Panc1 (cell line): Measurements from ENCODE around the gene FSTL4. TPM values are rescaled to one million over a fixed set of nuclear protein-coding genes. Genes with fewer than 3 reads are reported as not detected.

ENCODE experiments used
- ATAC-seq: fragments of 200-7000 bp; cut with Tn5 transposase; 2 replicates; pipeline ENCODE4 v1.9.1; 2020; ENCODE audit warnings: mild to moderate bottlenecking, moderate library complexity
- BruUV-seq: library from RNA; stranded (reverse); fragments of 400-500 nt; replicated peaks from 2 replicates; lab custom pipeline; 2021; lab: Mats Ljungman, UMichigan
- CTCF ChIA-PET: fragments of 300-600 bp; sonication (Branson Sonifier 250); formaldehyde crosslinking; loops from one replicate; lab custom pipeline; 2022; ENCODE audit warnings: antibody characterized with exemption; lab: Charles Lee
- POLR2A ChIA-PET: fragments of 300-600 bp; sonication (Branson Sonifier 250); formaldehyde crosslinking; loops from one replicate; lab custom pipeline; 2022; ENCODE audit warnings: antibody characterized with exemption; lab: Charles Lee
- DNase-seq: peaks from one replicate; pipeline ENCODE4 v3.0.0-alpha.2; 2010; ENCODE audit warnings: low read depth, low spot score
- H3K27ac ChIP-seq: 2 replicates; pipeline ENCODE4 v1.5.1; 2011; ENCODE audit warnings: mild to moderate bottlenecking, low read length, inconsistent platforms
- H3K27me3 ChIP-seq: fragments of 200-500 bp; sonication (Bioruptor generic); 2 replicates; pipeline ENCODE4 v1.6.0; 2014; ENCODE audit warnings: low read length, inconsistent platforms; ENCODE audit not compliant: control insufficient read depth, insufficient read depth
- H3K36me3 ChIP-seq: fragments of 200-500 bp; sonication (Bioruptor generic); 2 replicates; pipeline ENCODE4 v1.5.1; 2014; ENCODE audit warnings: inconsistent platforms, mild to moderate bottlenecking, low read length, moderate library complexity; ENCODE audit not compliant: control insufficient read depth, insufficient read depth
- H3K4me1 ChIP-seq: 2 replicates; pipeline ENCODE4 v1.5.1; 2011; ENCODE audit warnings: inconsistent platforms, mild to moderate bottlenecking, low read length, moderate library complexity; ENCODE audit not compliant: control insufficient read depth, insufficient read depth
- H3K4me3 ChIP-seq, 2 experiments: 2 replicates each; pipeline ENCODE4 v1.5.1; 2011 to 2012; ENCODE audit warnings: low read depth in 2 of 2, low read length in 2 of 2, mild to moderate bottlenecking in 2 of 2, inconsistent platforms in 1 of 2, moderate library complexity in 1 of 2
- H3K9me3 ChIP-seq: fragments of 200-500 bp; sonication (Bioruptor generic); 2 replicates; pipeline ENCODE4 v1.5.1; 2014; ENCODE audit warnings: low read depth, mild to moderate bottlenecking, inconsistent platforms, low read length, moderate library complexity; ENCODE audit not compliant: control insufficient read depth, insufficient read depth
- CTCF ChIP-seq: fragments of 450-650 bp; IDR thresholded peaks from 2 replicates; pipeline ENCODE4 v1.5.1; 2017; ENCODE audit warnings: mild to moderate bottlenecking
- POLR2AphosphoS5 ChIP-seq: IDR thresholded peaks from 2 replicates; pipeline ENCODE4 v1.6.1; 2012; ENCODE audit warnings: mild to moderate bottlenecking, low read depth, low read length, moderate library complexity
- SIN3A ChIP-seq: IDR thresholded peaks from 2 replicates; pipeline ENCODE4 v1.6.1; 2012; ENCODE audit warnings: low read depth, mild to moderate bottlenecking, low read length, moderate library complexity, borderline replicate concordance; ENCODE audit not compliant: insufficient read depth
- TCF7L2 ChIP-seq: IDR thresholded peaks from 2 replicates; pipeline ENCODE4 v1.6.1; 2011; ENCODE audit warnings: mild to moderate bottlenecking, low read depth, low read length, inconsistent platforms
- in situ Hi-C: cut with HindIII; loops from 2 replicates; pipeline ENCODE4 v1.10.0; 2016; ENCODE audit warnings: low sequenced_read_pairs, low pct_unique_long_range_greater_than_20kb
- intact Hi-C: fragments of 100-400 bp; cut with micrococcal nuclease; formaldehyde crosslinking; loops from one replicate; pipeline ENCODE4 v1.10.0; 2022; ENCODE audit not compliant: unreplicated experiment
- total RNA-seq: library from RNA; stranded (reverse); gene quantifications from one replicate; pipeline ENCODE4 v1.2.1, GENCODE V29; 2021; ENCODE audit not compliant: unreplicated experiment
- TF ChIP-seq, protein P1 (sequence below), 2 experiments: IDR thresholded peaks; 2 replicates each; pipeline ENCODE4 v1.6.1; 2011 to 2012; ENCODE audit warnings: low read depth in 2 of 2, control low read depth in 1 of 2, low read length in 1 of 2, mild to moderate bottlenecking in 1 of 2, moderate library complexity in 1 of 2; ENCODE audit not compliant: insufficient read depth in 1 of 2

Gene FSTL4
- total RNA-seq, 1 experiment from 2014 or later = 0.18 TPM

DNA sequence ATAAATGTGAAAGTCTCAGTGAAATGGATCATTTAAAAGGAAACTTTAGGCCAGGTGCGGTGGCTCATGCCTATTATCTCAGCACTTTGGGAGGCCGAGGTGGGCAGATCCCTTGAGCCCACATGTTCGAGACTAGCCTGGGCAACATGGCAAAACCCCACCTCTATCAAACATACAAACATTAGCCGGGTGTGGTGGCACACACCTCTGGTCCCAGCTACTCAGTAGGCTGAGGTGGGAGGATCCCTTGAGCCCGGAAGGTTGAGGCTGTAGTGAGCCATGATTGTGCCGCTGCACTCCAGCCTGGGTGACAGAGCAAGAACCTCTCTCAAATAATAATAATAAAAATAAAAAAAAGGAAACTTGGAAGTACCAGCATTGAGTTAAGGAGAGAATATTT, 384.4 kb downstream of the FSTL4 start:
- TF ChIP-seq POLR2AphosphoS5 (no peak), TCF7L2 (no peak), CTCF (no peak), SIN3A (no peak)
- TF ChIP-seq, protein P1, sequence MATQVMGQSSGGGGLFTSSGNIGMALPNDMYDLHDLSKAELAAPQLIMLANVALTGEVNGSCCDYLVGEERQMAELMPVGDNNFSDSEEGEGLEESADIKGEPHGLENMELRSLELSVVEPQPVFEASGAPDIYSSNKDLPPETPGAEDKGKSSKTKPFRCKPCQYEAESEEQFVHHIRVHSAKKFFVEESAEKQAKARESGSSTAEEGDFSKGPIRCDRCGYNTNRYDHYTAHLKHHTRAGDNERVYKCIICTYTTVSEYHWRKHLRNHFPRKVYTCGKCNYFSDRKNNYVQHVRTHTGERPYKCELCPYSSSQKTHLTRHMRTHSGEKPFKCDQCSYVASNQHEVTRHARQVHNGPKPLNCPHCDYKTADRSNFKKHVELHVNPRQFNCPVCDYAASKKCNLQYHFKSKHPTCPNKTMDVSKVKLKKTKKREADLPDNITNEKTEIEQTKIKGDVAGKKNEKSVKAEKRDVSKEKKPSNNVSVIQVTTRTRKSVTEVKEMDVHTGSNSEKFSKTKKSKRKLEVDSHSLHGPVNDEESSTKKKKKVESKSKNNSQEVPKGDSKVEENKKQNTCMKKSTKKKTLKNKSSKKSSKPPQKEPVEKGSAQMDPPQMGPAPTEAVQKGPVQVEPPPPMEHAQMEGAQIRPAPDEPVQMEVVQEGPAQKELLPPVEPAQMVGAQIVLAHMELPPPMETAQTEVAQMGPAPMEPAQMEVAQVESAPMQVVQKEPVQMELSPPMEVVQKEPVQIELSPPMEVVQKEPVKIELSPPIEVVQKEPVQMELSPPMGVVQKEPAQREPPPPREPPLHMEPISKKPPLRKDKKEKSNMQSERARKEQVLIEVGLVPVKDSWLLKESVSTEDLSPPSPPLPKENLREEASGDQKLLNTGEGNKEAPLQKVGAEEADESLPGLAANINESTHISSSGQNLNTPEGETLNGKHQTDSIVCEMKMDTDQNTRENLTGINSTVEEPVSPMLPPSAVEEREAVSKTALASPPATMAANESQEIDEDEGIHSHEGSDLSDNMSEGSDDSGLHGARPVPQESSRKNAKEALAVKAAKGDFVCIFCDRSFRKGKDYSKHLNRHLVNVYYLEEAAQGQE (IDR thresholded peaks at IDR 0.05; ENCODE audit: insufficient read depth in 1 of 2, low read depth in 2 of 2, low read length in 1 of 2) = no peak
- no TSS peak for BruUV-seq
- ChIA-PET CTCF (no interaction called here), POLR2A (no interaction called here)
- in situ Hi-C loops (no loop called here), intact Hi-C loops (no loop called here)
- Histone ChIP-seq H3K9me3 (no peaks in the 10 kb centered on the region), H3K4me3 (no peak overlapping the region), H3K27ac (no peak overlapping the region), H3K4me1 (no peaks in the 10 kb centered on the region), H3K27me3 (no peaks in the 10 kb centered on the region), H3K36me3 (no peaks in the 10 kb centered on the region)
- DNase-seq = no peak
- no peak for ATAC-seq

- DNase-seq (no peak), ATAC-seq (no peak)
- intact Hi-C loops (no loop called here), in situ Hi-C loops (no loop called here)
- POLR2A ChIA-PET = interaction anchor here (0.6 to 0.7 kb wide), 2 partner anchors 59 to 202 kb away, joined by 3 read pairs; no protein-coding TSS in a partner anchor
- Histone ChIP-seq H3K27me3 (no peaks in the 10 kb centered on the region), H3K36me3 (no peaks in the 10 kb centered on the region), H3K4me1 (no peaks in the 10 kb centered on the region), H3K27ac (no peak overlapping the region), H3K9me3 (no peaks in the 10 kb centered on the region), H3K4me3 (no peak overlapping the region)
- no TSS peak for BruUV-seq
- CTCF ChIA-PET = no interaction called here
- TF ChIP-seq POLR2AphosphoS5 (no peak), CTCF (no peak), SIN3A (no peak), TCF7L2 (no peak)
- TF ChIP-seq, protein P1 (IDR thresholded peaks at IDR 0.05; ENCODE audit: insufficient read depth in 1 of 2, low read depth in 2 of 2, low read length in 1 of 2) = no peak
Measured at GRCh38 chr5:133227082-133227481, 385.3 kb downstream of the FSTL4 start.
